ENCODE results near the gene ERG.

DNA sequence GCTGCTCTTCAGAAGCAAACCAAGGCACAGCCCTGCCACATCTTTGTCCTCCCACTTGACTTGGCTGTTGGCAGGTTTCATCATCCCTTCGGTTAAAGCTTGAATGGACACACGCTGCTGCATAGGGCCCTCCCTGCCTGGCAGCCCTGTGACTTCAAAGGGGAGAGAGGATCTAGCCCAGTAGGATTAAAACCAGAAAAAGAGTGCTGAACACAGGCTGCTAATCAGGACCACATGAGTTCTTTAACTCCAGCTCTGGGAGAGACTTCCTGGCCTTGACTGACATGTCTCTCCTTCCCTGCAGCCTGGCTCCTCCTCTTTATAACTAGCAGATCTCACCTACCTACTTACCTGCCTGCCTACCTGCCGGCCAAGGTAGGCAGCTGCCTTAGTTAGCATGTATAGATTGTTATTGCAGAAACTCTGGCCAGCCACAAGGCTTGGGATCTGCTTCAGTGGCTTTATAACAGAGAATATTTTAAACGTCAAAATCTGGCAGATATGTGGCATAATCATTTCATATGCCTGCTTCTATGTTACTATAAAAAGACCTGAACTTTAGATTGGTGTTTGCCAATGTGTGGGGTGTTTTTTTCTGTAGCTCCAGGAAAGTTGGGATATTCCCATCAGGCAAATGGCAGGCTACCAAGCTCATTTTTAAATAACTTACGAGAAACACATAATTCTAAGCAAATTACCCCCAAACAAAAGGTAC, 49.4 kb downstream of the ERG start:
- TF ChIP-seq, protein P1, sequence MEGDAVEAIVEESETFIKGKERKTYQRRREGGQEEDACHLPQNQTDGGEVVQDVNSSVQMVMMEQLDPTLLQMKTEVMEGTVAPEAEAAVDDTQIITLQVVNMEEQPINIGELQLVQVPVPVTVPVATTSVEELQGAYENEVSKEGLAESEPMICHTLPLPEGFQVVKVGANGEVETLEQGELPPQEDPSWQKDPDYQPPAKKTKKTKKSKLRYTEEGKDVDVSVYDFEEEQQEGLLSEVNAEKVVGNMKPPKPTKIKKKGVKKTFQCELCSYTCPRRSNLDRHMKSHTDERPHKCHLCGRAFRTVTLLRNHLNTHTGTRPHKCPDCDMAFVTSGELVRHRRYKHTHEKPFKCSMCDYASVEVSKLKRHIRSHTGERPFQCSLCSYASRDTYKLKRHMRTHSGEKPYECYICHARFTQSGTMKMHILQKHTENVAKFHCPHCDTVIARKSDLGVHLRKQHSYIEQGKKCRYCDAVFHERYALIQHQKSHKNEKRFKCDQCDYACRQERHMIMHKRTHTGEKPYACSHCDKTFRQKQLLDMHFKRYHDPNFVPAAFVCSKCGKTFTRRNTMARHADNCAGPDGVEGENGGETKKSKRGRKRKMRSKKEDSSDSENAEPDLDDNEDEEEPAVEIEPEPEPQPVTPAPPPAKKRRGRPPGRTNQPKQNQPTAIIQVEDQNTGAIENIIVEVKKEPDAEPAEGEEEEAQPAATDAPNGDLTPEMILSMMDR (conservative IDR thresholded peaks at IDR 0.05; ENCODE audit: low read length) = no peak
- TF ChIP-seq EZH2phosphoT487 (IDR thresholded peaks at IDR 0.05; ENCODE audit: borderline replicate concordance) = no peak
